Ovary (tissue), 9 donors: ENCODE measurements around the gene NAALADL2. TPM values are rescaled to one million over a fixed set of nuclear protein-coding genes. Genes with fewer than 3 reads are reported as not detected.
"Not testable (repeated sequence)": the region's sequence is repeated elsewhere in the genome, so short reads cannot be mapped to it uniquely, and the experiment has no call there.

Source experiments
- DNase-seq, 5 donors: peaks; one replicate each; pipeline ENCODE4 v3.0.0-alpha.2; 2019 to 2020
- H3K27ac ChIP-seq, 2 donors: fragments of 200-600 bp; one replicate each; pipeline versions ENCODE4 v1.5.1 to v1.8.0; 2019 to 2022
- H3K27me3 ChIP-seq: fragments of 200-600 bp; one replicate; pipeline ENCODE4 v1.8.0; 2022
- H3K36me3 ChIP-seq: fragments of 200-600 bp; sonication (generic); one replicate; pipeline ENCODE4 v1.5.1; 2019
- H3K4me1 ChIP-seq: one replicate; pipeline ENCODE4 v1.8.1; 2013; ENCODE audit warnings: mild to moderate bottlenecking, moderate library complexity; ENCODE audit not compliant: insufficient read depth
- H3K4me3 ChIP-seq: fragments of 200-600 bp; sonication (generic); one replicate; pipeline ENCODE4 v1.5.1; 2017
- H3K9me3 ChIP-seq, 2 donors: fragments of 200-600 bp in 1 of 2; sonication (generic) in 1 of 2; one replicate each; pipeline versions ENCODE4 v1.5.1 to v1.8.1; 2013 to 2019; ENCODE audit warnings: mild to moderate bottlenecking in 1 of 2, moderate library complexity in 1 of 2
- CTCF ChIP-seq, 3 donors: fragments of 450-650 bp in 2 of 3; fragments of 200-600 bp in 1 of 3; IDR thresholded peaks; one replicate each; pipeline versions ENCODE4 v1.5.1 to v1.8.0; 2016 to 2022; ENCODE audit warnings: antibody characterized with exemption in 3 of 3, mild to moderate bottlenecking in 1 of 3
- EP300 ChIP-seq: sonication (generic); formaldehyde crosslinking; IDR thresholded peaks from one replicate; pipeline ENCODE4 v1.6.1; 2017; ENCODE audit warnings: antibody characterized with exemption
- POLR2A ChIP-seq: fragments of 450-650 bp; IDR thresholded peaks from one replicate; pipeline ENCODE4 v1.6.1; 2017; ENCODE audit warnings: antibody characterized with exemption, mild to moderate bottlenecking, moderate library complexity
- WGBS, 3 donors: extraction: QIAGEN DNeasy Blood & Tissue Kit in 1 of 3; methylation state at CpG; one replicate each; pipeline versions ENCODE4 v1.1.5 to v1.1.7; 2013 to 2017; 5-methylcytosine and 5-hydroxymethylcytosine counted together
- intact Hi-C, 4 donors: fragments of 100-400 bp; cut with DNase I; formaldehyde crosslinking; loops; one replicate each; pipeline versions ENCODE4 v1.11.0 to v1.15.1; 2022 to 2023
- polyA plus RNA-seq, 2 donors: library from polyadenylated mRNA; stranded (reverse); fragments of 200-250 nt in 1 of 2; fragments of 350-450 nt in 1 of 2; fragmentation: Illumina TruSeq in 1 of 2; extraction: RNeasy Lipid Tissue Mini Kit (QIAGEN cat#74804) in 1 of 2; gene quantifications; one replicate each; pipeline ENCODE4 v1.2.3, GENCODE V29; 2013 to 2014
- total RNA-seq, 7 donors: library from RNA; depleted of rRNA in 2 of 7; stranded (reverse); fragments of >200 nt in 2 of 7; fragmentation: NEBNext Ultra II Directional in 3 of 7; extraction: Animal tissue kit (Norgen Biotek cat#: 25700) in 3 of 7; gene quantifications; one replicate each; pipeline versions ENCODE4 v1.1.0 to v1.2.4, GENCODE V29; 2016 to 2023
- donor health status: DM: no; HTN: no; CAD: no; lungs with moderate emphysema.
- donor health status: DM: no; HTN: no; CAD: no.
- donor health status: Bipolar disorder and iron deficiency.
- donor health status: DM: yes; HTN: yes; CAD: no.
- donor health status: DM: no; HTN: no; CAD: no.
- donor health status: DM: yes; HTN: yes; CAD: no.

The NAALADL2 gene
- total and polyA plus RNA-seq, 9 donors: 2.3 to 29.3 (median 15.2) TPM

GRCh38 chr3:175606650-175607318 is 747.6 kb downstream of the NAALADL2 start:
- H3K27ac ChIP-seq: no peak overlapping the region
- no peaks in the 10 kb centered on the region for H3K4me1 ChIP-seq
- H3K4me3 ChIP-seq: no peak overlapping the region
- no peak for DNase-seq
- no peaks in the 10 kb centered on the region for H3K27me3 ChIP-seq
- intact Hi-C loops: no loop called here
- H3K36me3 ChIP-seq: no peaks in the 10 kb centered on the region
- TF ChIP-seq POLR2A (no peak), CTCF (IDR thresholded peaks at IDR 0.05) (no peak), EP300 (no peak)
- H3K9me3 ChIP-seq: no peaks in the 10 kb centered on the region
- 96 to 99% (median 97%) methylated on average over 1 of the region's 1 CpG for WGBS, 3 donors

- WGBS, 3 donors: 45 to 69% (median 48%) methylated on average over 5 of the region's 5 CpGs
- H3K4me3 ChIP-seq: no peak overlapping the region
- TF ChIP-seq EP300: no peak
Observed at GRCh38 chr3:175608356-175608755, 749.2 kb downstream of the NAALADL2 start.

GRCh38 chr3:175608911-175609310 is 749.8 kb downstream of the NAALADL2 start:
- Histone ChIP-seq H3K4me1 (no peaks in the 10 kb centered on the region), H3K27me3 (no peaks in the 10 kb centered on the region), H3K4me3 (no peak overlapping the region), H3K36me3 (no peaks in the 10 kb centered on the region), H3K27ac (no peak overlapping the region), H3K9me3 (no peaks in the 10 kb centered on the region)
- 77 to 81% (median 80%) methylated on average over 2 of the region's 2 CpGs for WGBS, 3 donors
- no peak for TF ChIP-seq EP300
- no peak for TF ChIP-seq CTCF (IDR thresholded peaks at IDR 0.05)
- TF ChIP-seq POLR2A: no peak
- DNase-seq: no peak
- intact Hi-C loops: no loop called here

More at GRCh38 chr3:175608356-175608755, 749.2 kb downstream of the NAALADL2 start:
- no peaks in the 10 kb centered on the region for H3K27me3 ChIP-seq
- intact Hi-C loops: no loop called here
- no peaks in the 10 kb centered on the region for H3K9me3 ChIP-seq
- H3K4me1 ChIP-seq: no peaks in the 10 kb centered on the region
- H3K36me3 ChIP-seq: no peaks in the 10 kb centered on the region
- no peak overlapping the region for H3K27ac ChIP-seq
- no peak for DNase-seq

GRCh38 chr3:175612487-175613196 is 753.5 kb downstream of the NAALADL2 start:
- Histone ChIP-seq H3K4me1 (no peaks in the 10 kb centered on the region), H3K36me3 (no peaks in the 10 kb centered on the region), H3K27ac (no peak overlapping the region), H3K4me3 (no peak overlapping the region), H3K27me3 (no peaks in the 10 kb centered on the region), H3K9me3 (no peaks in the 10 kb centered on the region)
- intact Hi-C loops: no loop called here
- TF ChIP-seq CTCF (IDR thresholded peaks at IDR 0.05) (no peak), EP300 (no peak), POLR2A (no peak)
- DNase-seq: no peak
- WGBS, 3 donors: 73 to 80% (median 74%) methylated on average over 6 of the region's 6 CpGs

DNA sequence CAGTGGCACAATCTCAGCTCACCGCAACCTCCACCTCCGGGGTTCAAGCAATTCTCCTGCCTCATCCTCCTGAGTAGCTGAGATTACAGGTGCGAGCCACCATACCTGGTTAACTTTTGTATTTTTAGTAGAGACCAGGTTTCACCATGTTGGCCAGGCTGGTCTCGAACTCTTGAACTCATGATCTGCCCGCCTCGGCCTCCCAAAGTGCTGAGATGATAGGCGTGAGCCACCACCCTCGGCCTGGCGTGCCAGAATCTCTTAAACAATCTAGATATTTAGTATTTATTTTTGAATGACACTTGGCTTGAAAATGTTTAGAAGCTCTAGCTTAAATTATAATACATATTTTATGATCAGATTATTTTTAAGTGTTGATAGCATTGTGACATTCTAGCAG is 755.0 kb downstream of the NAALADL2 start:
- H3K36me3 ChIP-seq, H3K27me3 ChIP-seq, H3K4me3 ChIP-seq, intact Hi-C loops, DNase-seq, H3K9me3 ChIP-seq, H3K27ac ChIP-seq, H3K4me1 ChIP-seq: not testable (repeated sequence)
- 98% methylated on average over 9 of the region's 9 CpGs for WGBS, 3 donors
